GM23338 (cell line): ENCODE data around the gene ECD. TPM values are rescaled to one million over a fixed set of nuclear protein-coding genes. Genes with fewer than 3 reads are reported as not detected.

Experiments
- ATAC-seq: fragments of 200-7000 bp; cut with Tn5 transposase; 3 replicates; pipeline ENCODE4 v1.9.1; 2020
- DNase-seq: peaks from one replicate; pipeline ENCODE4 v3.0.0-alpha.2; 2015; ENCODE audit warnings: low spot score
- H2AFZ ChIP-seq: fragments of 200-600 bp; sonication (generic); 2 replicates; pipeline ENCODE4 v1.8.0; 2016; ENCODE audit warnings: antibody characterized with exemption, mild to moderate bottlenecking, moderate library complexity
- H3F3A ChIP-seq: fragments of 200-600 bp; sonication (generic); replicated peaks from 2 replicates; pipeline ENCODE4 v1.8.0; 2017; ENCODE audit warnings: antibody characterized with exemption, mixed run types, low read depth
- H3K27ac ChIP-seq: fragments of 200-600 bp; sonication (generic); 2 replicates; pipeline ENCODE4 v1.6.1; 2016; ENCODE audit warnings: low read depth
- H3K27me3 ChIP-seq: fragments of 200-600 bp; sonication (generic); 2 replicates; pipeline ENCODE4 v1.8.0; 2016; ENCODE audit warnings: mild to moderate bottlenecking, mixed run types, moderate library complexity; ENCODE audit not compliant: insufficient read depth
- H3K36me3 ChIP-seq: fragments of 200-600 bp; sonication (generic); 2 replicates; pipeline ENCODE4 v1.8.0; 2016; ENCODE audit warnings: mild to moderate bottlenecking; ENCODE audit not compliant: insufficient read depth
- H3K4me1 ChIP-seq: fragments of 200-600 bp; sonication (generic); 2 replicates; pipeline ENCODE4 v1.8.0; 2016; ENCODE audit warnings: mild to moderate bottlenecking, moderate library complexity; ENCODE audit not compliant: insufficient read depth
- H3K4me2 ChIP-seq: fragments of 200-600 bp; sonication (generic); 2 replicates; pipeline ENCODE4 v1.7.1; 2017; ENCODE audit warnings: mixed run types
- H3K4me3 ChIP-seq: fragments of 200-600 bp; sonication (generic); 2 replicates; pipeline ENCODE4 v1.6.1; 2016; ENCODE audit warnings: mixed run types
- H3K79me2 ChIP-seq: fragments of 200-600 bp; sonication (generic); replicated peaks from 2 replicates; pipeline ENCODE4 v1.8.0; 2017; ENCODE audit warnings: mild to moderate bottlenecking; ENCODE audit not compliant: insufficient read depth
- H3K9me2 ChIP-seq: fragments of 200-600 bp; sonication (generic); 2 replicates; pipeline ENCODE4 v1.8.0; 2017; ENCODE audit not compliant: insufficient read depth
- H4K20me1 ChIP-seq: fragments of 200-600 bp; sonication (generic); replicated peaks from 2 replicates; pipeline ENCODE4 v1.8.0; 2017; ENCODE audit warnings: mild to moderate bottlenecking; ENCODE audit not compliant: insufficient read depth
- H3K27ac Mint-ChIP-seq: 2 replicates; pipeline ENCODE4 v1.8.0; 2020; ENCODE audit warnings: inconsistent platforms, mild to moderate bottlenecking, moderate library complexity, mixed read lengths
- H3K27me3 Mint-ChIP-seq: 3 replicates; pipeline ENCODE4 v1.8.0; 2022; ENCODE audit warnings: low read depth, mild to moderate bottlenecking, moderate library complexity, mixed read lengths, inconsistent platforms; ENCODE audit not compliant: insufficient read depth, poor library complexity
- H3K36me3 Mint-ChIP-seq: 3 replicates; pipeline ENCODE4 v1.8.0; 2021; ENCODE audit warnings: low read depth, mild to moderate bottlenecking, inconsistent platforms, moderate library complexity, mixed read lengths
- H3K4me1 Mint-ChIP-seq: 3 replicates; pipeline ENCODE4 v1.8.0; 2020; ENCODE audit warnings: mild to moderate bottlenecking, inconsistent platforms, mixed read lengths
- H3K4me3 Mint-ChIP-seq: 3 replicates; pipeline ENCODE4 v1.8.0; 2021; ENCODE audit warnings: moderate library complexity, mild to moderate bottlenecking, inconsistent platforms, mixed read lengths
- H3K9me3 Mint-ChIP-seq: 3 replicates; pipeline ENCODE4 v1.8.0; 2020; ENCODE audit warnings: moderate library complexity, mild to moderate bottlenecking, inconsistent platforms, mixed read lengths
- CREB1 ChIP-seq: fragments of 250-450 bp; sonication (Bioruptor Pico); IDR thresholded peaks from 2 replicates; pipeline ENCODE4 v1.5.0; 2020; ENCODE audit warnings: low read depth, mild to moderate bottlenecking, moderate library complexity
- ETS1 ChIP-seq: IDR thresholded peaks from 2 replicates; pipeline ENCODE4 v1.6.1; 2016; ENCODE audit warnings: antibody characterized with exemption
- JUNB ChIP-seq: IDR thresholded peaks from one replicate; pipeline ENCODE4 v1.6.1; 2016; ENCODE audit warnings: antibody characterized with exemption; ENCODE audit not compliant: unreplicated experiment
- POLR2AphosphoS5 ChIP-seq: IDR thresholded peaks from 2 replicates; pipeline ENCODE4 v1.6.1; 2016; ENCODE audit warnings: antibody characterized with exemption, low read depth
- ZNF331 ChIP-seq: fragments of 250-450 bp; sonication (Bioruptor Pico); IDR thresholded peaks from 2 replicates; pipeline ENCODE4 v1.5.0; 2020; ENCODE audit warnings: low read depth, mild to moderate bottlenecking, moderate library complexity
- ZNF462 ChIP-seq: fragments of 250-450 bp; sonication (Bioruptor Pico); IDR thresholded peaks from 2 replicates; pipeline ENCODE4 v1.5.0; 2020; ENCODE audit warnings: mild to moderate bottlenecking, moderate library complexity
- polyA plus RNA-seq: library from polyadenylated mRNA; unstranded; fragments of >200 nt; fragmentation: Nextera tagmentation; extraction: Ambion mirVana; gene quantifications from 2 replicates; pipeline ENCODE4 v1.2.1, GENCODE V29; 2016
- total RNA-seq: library from RNA; depleted of rRNA; stranded (reverse); fragments of >200 nt; shearing (Covaris generic); gene quantifications from 2 replicates; pipeline ENCODE4 v1.2.3, GENCODE V29; 2014
- TF ChIP-seq, protein P1 (sequence below): IDR thresholded peaks from one replicate; pipeline ENCODE4 v1.6.1; 2018; ENCODE audit warnings: antibody characterized with exemption; ENCODE audit not compliant: unreplicated experiment

ECD gene
- total and polyA plus RNA-seq, 2 experiments from 2014 or later, result 37.8 to 56.6 TPM

DNA sequence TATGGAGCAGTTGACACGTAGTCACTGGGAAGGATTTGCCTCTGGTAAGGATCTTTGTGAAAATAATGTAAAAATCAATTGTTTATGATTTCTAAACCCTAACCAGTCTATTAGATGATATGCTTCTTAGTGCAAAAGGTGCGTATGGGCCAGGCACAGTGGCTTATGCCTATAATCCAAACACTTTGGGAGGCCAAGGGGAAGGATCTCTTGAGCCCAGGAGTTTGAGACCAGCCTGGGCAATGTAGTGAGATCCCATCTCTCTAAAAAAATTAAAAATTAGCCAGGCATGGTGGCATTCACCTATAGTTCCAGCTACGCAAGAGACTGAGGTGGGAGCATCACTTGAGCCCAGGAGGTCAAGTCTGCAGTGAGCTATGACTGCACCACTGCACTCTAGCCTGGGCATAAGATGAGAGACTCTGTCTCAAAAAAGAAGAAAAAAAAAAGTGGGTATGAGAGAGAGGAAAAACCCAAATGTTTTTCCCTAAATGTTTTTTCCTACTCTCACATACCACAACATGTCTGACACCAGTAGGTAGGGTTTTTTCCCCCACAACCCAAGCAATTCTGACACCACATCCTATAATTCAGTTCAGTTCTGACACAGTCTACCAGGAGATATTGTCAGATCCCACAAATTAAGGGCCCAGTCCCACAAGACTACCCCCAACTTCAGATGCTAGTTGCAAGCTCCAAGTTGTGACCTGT lies 42.7 kb upstream of the ECD start:
- Mint-ChIP-seq H3K9me3 (peaks cover 22% of the 10 kb centered on the region), H3K36me3 (peaks cover 26% of the 10 kb centered on the region), H3K27ac (no peak overlapping the region), H3K4me3 (no peak overlapping the region), H3K4me1 (no peaks in the 10 kb centered on the region), H3K27me3 (peaks cover 6% of the 10 kb centered on the region)
- Histone ChIP-seq H4K20me1 (no peaks in the 10 kb centered on the region), H3K27me3 (no peaks in the 10 kb centered on the region), H3K4me2 (no peak overlapping the region), H3K79me2 (no peaks in the 10 kb centered on the region), H3K4me1 (no peaks in the 10 kb centered on the region), H3K9me2 (no peaks in the 10 kb centered on the region), H3K27ac (no peak overlapping the region), H3K4me3 (no peak overlapping the region), H2AFZ (no peak overlapping the region), H3K36me3 (no peaks in the 10 kb centered on the region), H3F3A (no peaks in the 10 kb centered on the region)
- no peak for ATAC-seq
- TF ChIP-seq ZNF462 (CRISPR knock-in tag) (no peak), JUNB (no peak), ZNF331 (CRISPR knock-in tag) (no peak), CREB1 (no peak), POLR2AphosphoS5 (no peak), ETS1 (no peak)
- TF ChIP-seq, protein P1, sequence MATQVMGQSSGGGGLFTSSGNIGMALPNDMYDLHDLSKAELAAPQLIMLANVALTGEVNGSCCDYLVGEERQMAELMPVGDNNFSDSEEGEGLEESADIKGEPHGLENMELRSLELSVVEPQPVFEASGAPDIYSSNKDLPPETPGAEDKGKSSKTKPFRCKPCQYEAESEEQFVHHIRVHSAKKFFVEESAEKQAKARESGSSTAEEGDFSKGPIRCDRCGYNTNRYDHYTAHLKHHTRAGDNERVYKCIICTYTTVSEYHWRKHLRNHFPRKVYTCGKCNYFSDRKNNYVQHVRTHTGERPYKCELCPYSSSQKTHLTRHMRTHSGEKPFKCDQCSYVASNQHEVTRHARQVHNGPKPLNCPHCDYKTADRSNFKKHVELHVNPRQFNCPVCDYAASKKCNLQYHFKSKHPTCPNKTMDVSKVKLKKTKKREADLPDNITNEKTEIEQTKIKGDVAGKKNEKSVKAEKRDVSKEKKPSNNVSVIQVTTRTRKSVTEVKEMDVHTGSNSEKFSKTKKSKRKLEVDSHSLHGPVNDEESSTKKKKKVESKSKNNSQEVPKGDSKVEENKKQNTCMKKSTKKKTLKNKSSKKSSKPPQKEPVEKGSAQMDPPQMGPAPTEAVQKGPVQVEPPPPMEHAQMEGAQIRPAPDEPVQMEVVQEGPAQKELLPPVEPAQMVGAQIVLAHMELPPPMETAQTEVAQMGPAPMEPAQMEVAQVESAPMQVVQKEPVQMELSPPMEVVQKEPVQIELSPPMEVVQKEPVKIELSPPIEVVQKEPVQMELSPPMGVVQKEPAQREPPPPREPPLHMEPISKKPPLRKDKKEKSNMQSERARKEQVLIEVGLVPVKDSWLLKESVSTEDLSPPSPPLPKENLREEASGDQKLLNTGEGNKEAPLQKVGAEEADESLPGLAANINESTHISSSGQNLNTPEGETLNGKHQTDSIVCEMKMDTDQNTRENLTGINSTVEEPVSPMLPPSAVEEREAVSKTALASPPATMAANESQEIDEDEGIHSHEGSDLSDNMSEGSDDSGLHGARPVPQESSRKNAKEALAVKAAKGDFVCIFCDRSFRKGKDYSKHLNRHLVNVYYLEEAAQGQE, result no peak
- DNase-seq, result no peak
